ACC112 (cell line): ENCODE results near the gene OR51A7.
"Not testable (repeated sequence)": the region's sequence is repeated elsewhere in the genome, so short reads cannot be mapped to it uniquely, and the experiment has no call there.

ENCODE experiments used
- H2AFZ ChIP-seq: fragments of 200-600 bp; sonication (generic); one replicate; pipeline ENCODE4 v1.6.0; 2017; ENCODE audit warnings: antibody characterized with exemption, low read length; ENCODE audit not compliant: unreplicated experiment
- H3K27ac ChIP-seq: fragments of 200-600 bp; sonication (generic); 2 replicates; pipeline ENCODE4 v1.5.1; 2014; ENCODE audit warnings: low read depth, mild to moderate bottlenecking, antibody characterized with exemption, low read length, moderate library complexity
- H3K27me3 ChIP-seq: fragments of 200-600 bp; sonication (generic); 2 replicates; pipeline ENCODE4 v1.6.1; 2014; ENCODE audit warnings: mild to moderate bottlenecking, antibody characterized with exemption, low read length, moderate library complexity, mixed read lengths; ENCODE audit not compliant: insufficient read depth
- H3K36me3 ChIP-seq: fragments of 200-600 bp; sonication (generic); 2 replicates; pipeline ENCODE4 v1.6.1; 2016; ENCODE audit warnings: mild to moderate bottlenecking, antibody characterized with exemption, low read length, moderate library complexity, mixed read lengths; ENCODE audit not compliant: insufficient read depth
- H3K4me1 ChIP-seq: fragments of 200-600 bp; sonication (generic); one replicate; pipeline ENCODE4 v1.6.1; 2016; ENCODE audit warnings: low read length, mixed read lengths; ENCODE audit not compliant: insufficient read depth, unreplicated experiment, control insufficient read depth
- H3K4me3 ChIP-seq: fragments of 200-600 bp; sonication (generic); 2 replicates; pipeline ENCODE4 v1.5.1; 2014; ENCODE audit warnings: mild to moderate bottlenecking, low read depth, low read length
- H3K79me2 ChIP-seq: fragments of 200-600 bp; sonication (generic); one replicate; pipeline ENCODE4 v1.6.0; 2016; ENCODE audit warnings: low read length; ENCODE audit not compliant: control insufficient read depth, unreplicated experiment, insufficient read depth

The OR51A7 gene

GRCh38 chr11:4955613-4956012 lies 52.0 kb downstream of the OR51A7 start, which contains the start of gene OR51A2:
Gene OR51A2, minus strand, starts transcription at chr11:4955713. Its CDS starts 0 bp downstream, at chr11:4955713.
- not testable (repeated sequence) for H3K4me1 ChIP-seq

DNA sequence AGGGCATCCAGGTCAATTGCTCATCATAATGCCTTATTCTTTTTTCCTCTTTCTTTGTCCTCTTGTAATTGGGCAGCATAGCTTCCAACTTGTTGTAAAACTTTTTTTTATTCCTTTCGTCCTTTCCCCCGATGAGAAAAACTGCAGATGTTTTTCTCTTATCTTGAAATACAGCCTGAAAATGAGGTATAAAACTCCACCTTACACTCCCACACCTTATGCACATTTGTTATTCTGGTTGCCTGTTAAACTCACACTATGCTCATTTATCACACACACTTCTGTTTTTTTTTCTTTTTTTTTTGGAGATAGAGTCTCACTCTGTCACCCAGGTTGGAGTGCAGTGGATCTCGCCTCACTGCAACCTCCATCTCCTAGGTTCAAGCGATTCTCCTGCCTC lies 53.8 kb downstream of the OR51A7 start:
- Histone ChIP-seq H3K36me3 (no peaks in the 10 kb centered on the region), H3K4me1 (no peaks in the 10 kb centered on the region), H3K4me3 (no peak overlapping the region), H3K79me2 (no peaks in the 10 kb centered on the region), H2AFZ (no peak overlapping the region), H3K27ac (no peak overlapping the region), H3K27me3 (no peaks in the 10 kb centered on the region)

More at GRCh38 chr11:4955613-4956012, 52.0 kb downstream of the OR51A7 start, which contains the start of gene OR51A2:
- not testable (repeated sequence) for H3K36me3 ChIP-seq, H3K4me3 ChIP-seq, H2AFZ ChIP-seq, H3K27ac ChIP-seq, H3K79me2 ChIP-seq, H3K27me3 ChIP-seq
